GM10248 (cell line): ENCODE results near the gene ZNF48.

Experiments used
- CTCF ChIA-PET: fragments of 300-600 bp; sonication (Branson Sonifier 250); formaldehyde crosslinking; extraction: SDS; loops from one replicate; lab custom pipeline; 2021; ENCODE audit warnings: antibody characterized with exemption; lab: Yijun Ruan, JAX
- POLR2A ChIA-PET: fragments of 350-650 bp; sonication (Branson Sonifier 250); formaldehyde crosslinking; extraction: SDS; loops from one replicate; lab custom pipeline; 2020; ENCODE audit warnings: antibody characterized with exemption; lab: Yijun Ruan, JAX
- DNase-seq: peaks from one replicate; pipeline ENCODE4 v3.0.0; 2012; ENCODE audit errors: extremely low spot score
- TF ChIP-seq, protein P1 (sequence below): IDR thresholded peaks from 2 replicates; pipeline ENCODE4 v1.5.1; 2012; ENCODE audit warnings: mild to moderate bottlenecking, low read depth; ENCODE audit errors: extremely low read depth, missing control alignments, control extremely low read depth

The ZNF48 gene

DNA sequence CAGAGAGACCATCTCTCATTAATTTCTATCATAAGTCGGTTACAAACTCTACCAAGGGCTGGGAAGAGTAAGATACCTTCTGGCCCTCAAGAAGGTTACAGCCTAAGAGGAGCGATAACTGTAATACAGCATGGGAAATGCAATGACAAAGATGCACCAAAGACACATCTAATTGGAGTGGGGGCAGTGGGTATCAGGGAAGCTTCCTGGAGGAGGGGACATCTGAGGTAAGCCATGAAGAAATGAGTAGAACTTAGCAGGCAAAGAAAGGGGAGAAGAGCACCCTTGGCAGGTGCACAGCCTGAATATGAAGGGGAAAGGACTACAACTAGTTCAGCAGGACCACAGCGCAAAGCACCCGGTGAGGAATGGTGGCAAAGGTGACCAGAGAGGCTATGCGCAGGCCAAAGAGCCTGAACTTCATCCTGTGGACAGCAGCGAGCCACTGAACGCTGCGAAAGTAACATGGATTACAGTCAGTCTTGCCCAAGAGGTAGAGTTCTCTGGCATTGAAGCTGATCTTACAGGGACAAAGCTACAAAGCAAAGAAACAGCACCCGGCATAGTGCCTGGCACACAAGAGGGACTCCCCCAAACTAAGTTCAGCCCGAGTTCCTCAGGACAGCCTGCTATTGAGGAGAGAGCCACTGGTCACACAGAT is 27.7 kb upstream of the ZNF48 start:
- ChIA-PET CTCF (interaction anchor here (1.1 to 3.5 kb wide), 2 partner anchors 12 to 15 kb away, joined by 3 to 14 read pairs; partner anchors contain the start of genes CD2BP2 and SEPTIN1), POLR2A (no interaction called here)
- no peak for DNase-seq
- TF ChIP-seq, protein P1, sequence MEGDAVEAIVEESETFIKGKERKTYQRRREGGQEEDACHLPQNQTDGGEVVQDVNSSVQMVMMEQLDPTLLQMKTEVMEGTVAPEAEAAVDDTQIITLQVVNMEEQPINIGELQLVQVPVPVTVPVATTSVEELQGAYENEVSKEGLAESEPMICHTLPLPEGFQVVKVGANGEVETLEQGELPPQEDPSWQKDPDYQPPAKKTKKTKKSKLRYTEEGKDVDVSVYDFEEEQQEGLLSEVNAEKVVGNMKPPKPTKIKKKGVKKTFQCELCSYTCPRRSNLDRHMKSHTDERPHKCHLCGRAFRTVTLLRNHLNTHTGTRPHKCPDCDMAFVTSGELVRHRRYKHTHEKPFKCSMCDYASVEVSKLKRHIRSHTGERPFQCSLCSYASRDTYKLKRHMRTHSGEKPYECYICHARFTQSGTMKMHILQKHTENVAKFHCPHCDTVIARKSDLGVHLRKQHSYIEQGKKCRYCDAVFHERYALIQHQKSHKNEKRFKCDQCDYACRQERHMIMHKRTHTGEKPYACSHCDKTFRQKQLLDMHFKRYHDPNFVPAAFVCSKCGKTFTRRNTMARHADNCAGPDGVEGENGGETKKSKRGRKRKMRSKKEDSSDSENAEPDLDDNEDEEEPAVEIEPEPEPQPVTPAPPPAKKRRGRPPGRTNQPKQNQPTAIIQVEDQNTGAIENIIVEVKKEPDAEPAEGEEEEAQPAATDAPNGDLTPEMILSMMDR: no peak

DNA sequence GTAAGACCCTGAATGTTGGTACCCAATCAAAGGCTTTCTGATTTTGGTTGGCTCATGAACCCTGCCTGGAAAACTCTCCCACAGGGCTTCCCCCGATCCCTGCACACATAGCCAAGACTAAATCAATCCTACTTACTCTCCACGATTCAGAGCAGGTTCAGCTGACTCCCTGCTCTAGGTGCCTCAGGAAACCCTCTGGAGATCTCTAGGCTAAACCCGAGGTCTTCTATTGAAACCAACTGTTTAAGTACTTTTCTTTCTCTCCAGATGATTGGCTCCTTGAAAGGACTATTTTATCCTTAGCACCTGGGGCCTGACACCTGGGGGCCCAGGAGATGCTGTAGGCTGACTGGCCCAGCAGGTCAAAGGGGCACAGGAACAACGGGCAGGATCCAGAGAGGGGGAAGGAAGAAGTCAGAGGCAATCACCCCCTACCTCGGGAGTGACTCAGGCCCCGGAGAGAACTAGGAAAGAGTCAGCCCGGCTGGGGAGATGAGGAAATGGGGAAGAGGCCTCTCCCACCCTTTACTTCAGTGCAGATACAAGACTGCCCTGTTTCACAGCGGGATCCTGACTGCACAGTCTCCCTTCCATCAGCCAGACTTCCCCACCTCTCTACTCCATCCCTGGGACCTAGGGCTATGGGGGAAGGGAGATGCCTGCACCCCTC is 27.0 kb upstream of the ZNF48 start:
- POLR2A ChIA-PET: interaction anchor here (1.4 kb wide), 1 partner anchor 13 kb away, joined by 5 read pairs; the partner anchor contains the start of gene CD2BP2
- DNase-seq: no peak
- TF ChIP-seq, protein P1: no peak
- CTCF ChIA-PET: interaction anchor here (1.2 to 3.5 kb wide), 4 partner anchors 13 to 62 kb away, joined by 3 to 14 read pairs (median 6); partner anchors contain the start of genes CD2BP2, DCTPP1 and ZNF48

DNA sequence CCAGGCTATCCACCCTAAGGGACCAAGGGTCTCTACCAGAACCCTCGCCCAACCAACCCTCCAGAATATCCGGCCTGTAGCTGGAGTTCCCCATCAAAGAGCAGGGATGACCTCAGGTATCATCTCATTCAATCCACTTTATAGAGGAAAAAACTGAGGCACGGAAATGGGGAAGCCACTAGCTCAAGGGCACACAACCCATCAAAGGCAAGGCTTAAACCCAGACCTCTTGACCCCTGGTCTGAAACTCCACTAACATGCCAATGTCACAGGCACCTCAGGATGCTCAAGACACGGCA is 26.5 kb upstream of the ZNF48 start:
- TF ChIP-seq, protein P1: no peak
- CTCF ChIA-PET: interaction anchor here (0.7 to 3.5 kb wide), 6 partner anchors 10 to 242 kb away, joined by 3 to 14 read pairs (median 4); partner anchors contain the start of genes CD2BP2, DCTPP1, ZNF48 and ZNF689
- no peak for DNase-seq
- POLR2A ChIA-PET: interaction anchor here (1.0 to 1.4 kb wide), 2 partner anchors 9 to 14 kb away, joined by 3 to 5 read pairs; partner anchors contain the start of gene CD2BP2

DNA sequence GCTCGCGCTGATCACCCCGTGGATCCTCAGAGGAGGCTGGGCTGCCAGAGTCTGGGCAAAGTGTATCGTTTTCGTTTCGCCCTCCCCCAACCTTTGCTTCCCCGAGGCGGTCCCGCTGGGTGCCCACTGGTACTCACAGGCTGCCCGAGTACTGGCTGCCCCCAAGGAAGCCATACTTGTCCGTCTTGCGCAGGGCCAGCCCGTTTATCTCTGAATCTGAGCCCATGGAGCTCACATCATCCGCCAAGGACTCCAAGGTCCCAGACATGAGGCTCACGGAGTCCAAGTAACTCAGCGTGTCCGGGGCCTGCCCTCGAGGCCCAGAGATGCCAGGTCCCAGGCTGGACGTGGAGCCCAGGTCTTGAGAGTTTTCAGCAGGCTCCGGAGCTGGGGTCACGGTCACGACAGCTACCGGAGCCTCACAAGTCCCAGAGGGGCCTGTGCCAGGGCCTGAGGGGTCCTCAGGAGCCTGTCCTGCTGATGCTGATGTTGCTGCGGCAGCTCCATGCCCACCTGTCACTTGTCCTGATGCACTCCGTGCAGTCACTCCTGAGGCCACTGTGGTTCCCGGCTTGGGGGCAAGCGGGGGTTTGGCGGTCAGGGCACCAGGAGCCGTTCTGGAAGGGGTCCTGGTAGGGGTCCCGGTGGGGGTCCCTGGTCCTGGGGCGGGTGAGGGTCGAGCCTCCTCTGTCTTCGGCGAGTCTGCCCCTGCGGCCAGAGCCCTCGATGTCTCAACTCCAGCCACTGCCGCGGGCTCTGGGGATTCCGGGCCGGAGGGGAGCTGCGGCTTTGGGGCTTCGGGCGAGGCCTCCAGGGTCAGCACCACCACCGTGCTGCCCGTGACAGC is 25.9 kb upstream of the ZNF48 start:
- ChIA-PET CTCF (interaction anchor here (0.7 to 3.5 kb wide), 6 partner anchors 11 to 241 kb away, joined by 3 to 14 read pairs (median 4); partner anchors contain the start of genes CD2BP2, DCTPP1, ZNF48 and ZNF689), POLR2A (interaction anchor here (0.9 to 1.4 kb wide), 3 partner anchors 10 to 49 kb away, joined by 3 to 5 read pairs (median 3); partner anchors contain the start of gene CD2BP2)
- TF ChIP-seq, protein P1: no peak

DNA sequence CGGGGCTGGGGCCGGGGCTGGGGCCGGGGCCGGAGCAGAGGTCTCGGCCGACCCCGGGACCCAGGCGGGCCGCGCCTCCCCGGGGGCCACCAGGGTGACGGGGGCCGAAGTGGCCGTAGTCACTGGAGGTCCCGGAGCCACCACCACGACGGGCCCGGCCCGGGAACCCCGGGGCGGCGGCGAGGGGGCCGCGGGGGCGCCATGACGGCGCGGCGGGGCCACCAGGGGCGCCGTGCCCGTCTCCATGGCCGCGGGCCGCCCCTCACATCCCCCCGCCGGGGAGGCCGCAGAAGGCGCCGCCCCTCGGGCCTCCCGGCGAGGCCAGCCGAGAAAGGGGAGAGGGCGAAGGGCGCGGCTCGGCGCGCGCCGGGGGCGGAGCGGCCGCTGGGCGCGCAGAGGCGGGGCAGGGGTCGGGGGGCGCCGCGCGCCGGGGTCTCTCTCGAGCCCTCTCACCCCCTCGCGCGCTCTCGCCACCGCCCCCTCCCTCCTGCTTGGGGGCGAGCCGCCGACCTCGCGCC is 25.2 kb upstream of the ZNF48 start:
- DNase-seq: no peak
- POLR2A ChIA-PET: interaction anchor here (0.9 to 1.3 kb wide), 2 partner anchors 14 to 48 kb away, joined by 3 to 11 read pairs; partner anchors contain the start of gene CD2BP2
- TF ChIP-seq, protein P1: peak; percentile 2
- CTCF ChIA-PET: interaction anchor here (0.8 to 3.5 kb wide), 8 partner anchors 11 to 259 kb away, joined by 3 to 15 read pairs (median 6); partner anchors contain the start of genes CD2BP2 and ZNF771

More for the DNA sequence above, 25.9 kb upstream of the ZNF48 start:
- DNase-seq: no peak
